ENCODE data around the gene RGS6.
A peak's percentile ranks its signal among the peaks of the same experiment; 100 is the strongest.

Gene RGS6

DNA sequence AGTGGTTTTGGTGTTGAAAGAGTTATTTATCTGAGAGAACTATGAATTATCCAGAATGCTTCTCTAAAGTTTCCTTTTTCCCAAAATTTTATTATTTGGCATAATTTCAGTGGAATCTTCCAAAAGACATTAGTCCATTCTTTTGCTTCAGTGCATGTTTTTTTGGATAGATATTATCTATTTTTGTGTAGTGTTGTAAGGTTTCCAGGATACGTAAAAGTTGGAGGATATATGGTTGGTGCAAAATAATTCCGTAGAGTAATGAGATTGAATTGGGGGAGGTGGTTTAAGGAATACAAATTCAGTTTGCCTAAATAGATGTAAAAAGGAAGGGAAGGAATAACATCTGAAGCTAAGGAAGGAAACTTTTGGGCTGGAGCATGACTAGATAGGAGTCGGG is 186.6 kb downstream of the RGS6 start:
- no peaks in the 10 kb centered on the region for H3K36me3 ChIP-seq (ENCODE audit: control insufficient read depth in 4 of 4, insufficient read depth in 4 of 4, low read length in 3 of 4)
- ChIA-PET CTCF (no interaction called here), POLR2A (no interaction called here)
- H3K9me3 ChIP-seq (ENCODE audit: control extremely low read depth in 1 of 5, control insufficient read depth in 4 of 5, insufficient read depth in 2 of 5, low read depth in 1 of 5, low read length in 4 of 5): no peaks in the 10 kb centered on the region
- WGBS (ENCODE audit: insufficient coverage): 100% methylated on average over 2 of the region's 3 CpGs
- no peak overlapping the region for H3K27ac ChIP-seq (ENCODE audit: insufficient read depth in 1 of 2, low read depth in 1 of 2, low read length in 2 of 2, poor library complexity in 1 of 2, severe bottlenecking in 2 of 2)
- no peak for DNase-seq
- no peaks in the 10 kb centered on the region for H3K27me3 ChIP-seq (replicated peaks in 2 of 5; ENCODE audit: control insufficient read depth in 4 of 5, insufficient read depth in 5 of 5, low read length in 4 of 5)
- H3K4me1 ChIP-seq (ENCODE audit: control extremely low read depth in 1 of 4, control insufficient read depth in 4 of 4, insufficient read depth in 4 of 4, low read length in 3 of 4): peaks cover 0 to 3% (median 1%) of the 10 kb centered on the region in 4 experiments
- no peak overlapping the region for H3K4me3 ChIP-seq (ENCODE audit: control insufficient read depth in 1 of 7, extremely low read depth in 1 of 7, insufficient read depth in 4 of 7, low read depth in 2 of 7, low read length in 6 of 7)

GRCh38 chr14:72120315-72120714 is 188.1 kb downstream of the RGS6 start:
- Histone ChIP-seq H3K4me3 (ENCODE audit: control insufficient read depth in 1 of 7, extremely low read depth in 1 of 7, insufficient read depth in 4 of 7, low read depth in 2 of 7, low read length in 6 of 7) (no peak overlapping the region), H3K9me3 (ENCODE audit: control extremely low read depth in 1 of 5, control insufficient read depth in 4 of 5, insufficient read depth in 2 of 5, low read depth in 1 of 5, low read length in 4 of 5) (peaks cover 0 to 4% (median 2%) of the 10 kb centered on the region in 5 experiments), H3K36me3 (ENCODE audit: control insufficient read depth in 4 of 4, insufficient read depth in 4 of 4, low read length in 3 of 4) (no peaks in the 10 kb centered on the region), H3K4me1 (ENCODE audit: control extremely low read depth in 1 of 4, control insufficient read depth in 4 of 4, insufficient read depth in 4 of 4, low read length in 3 of 4) (peaks cover 0 to 11% (median 3%) of the 10 kb centered on the region in 4 experiments), H3K27ac (ENCODE audit: insufficient read depth in 1 of 2, low read depth in 1 of 2, low read length in 2 of 2, poor library complexity in 1 of 2, severe bottlenecking in 2 of 2) (no peak overlapping the region), H3K27me3 (replicated peaks in 2 of 5; ENCODE audit: control insufficient read depth in 4 of 5, insufficient read depth in 5 of 5, low read length in 4 of 5) (no peaks in the 10 kb centered on the region)
- no peak for DNase-seq
- POLR2A ChIA-PET: no interaction called here
- 100% methylated on average over 1 of the region's 3 CpGs for WGBS (ENCODE audit: insufficient coverage)
- CTCF ChIA-PET: no interaction called here

- peaks cover 5 to 21% (median 10%) of the 10 kb centered on the region in 4 experiments for H3K4me1 ChIP-seq (ENCODE audit: control extremely low read depth in 1 of 4, control insufficient read depth in 4 of 4, insufficient read depth in 4 of 4, low read length in 3 of 4)
- H3K36me3 ChIP-seq (ENCODE audit: control insufficient read depth in 4 of 4, insufficient read depth in 4 of 4, low read length in 3 of 4): no peaks in the 10 kb centered on the region
- H3K9me3 ChIP-seq (ENCODE audit: control extremely low read depth in 1 of 5, control insufficient read depth in 4 of 5, insufficient read depth in 2 of 5, low read depth in 1 of 5, low read length in 4 of 5): peaks cover 0 to 8% (median 7%) of the 10 kb centered on the region in 5 experiments
- H3K27me3 ChIP-seq (replicated peaks in 2 of 5; ENCODE audit: control insufficient read depth in 4 of 5, insufficient read depth in 5 of 5, low read length in 4 of 5): no peaks in the 10 kb centered on the region
- ChIA-PET CTCF (interaction anchor here (3.1 kb wide), 1 partner anchor 20 kb away, joined by 12 read pairs; no protein-coding TSS in a partner anchor), POLR2A (interaction anchor here (1.0 kb wide), 1 partner anchor 13 kb away, joined by 3 read pairs; no protein-coding TSS in a partner anchor)
- H3K27ac ChIP-seq (ENCODE audit: insufficient read depth in 1 of 2, low read depth in 1 of 2, low read length in 2 of 2, poor library complexity in 1 of 2, severe bottlenecking in 2 of 2): no peak overlapping the region
- peak overlapping the region in 1 of 7 experiments; percentile 24 for H3K4me3 ChIP-seq (ENCODE audit: control insufficient read depth in 1 of 7, extremely low read depth in 1 of 7, insufficient read depth in 4 of 7, low read depth in 2 of 7, low read length in 6 of 7)
- 50% methylated on average over 1 of the region's 3 CpGs for WGBS (ENCODE audit: insufficient coverage)
- no peak for DNase-seq
Measured at GRCh38 chr14:72123755-72124154, 191.5 kb downstream of the RGS6 start.

- CTCF ChIA-PET: interaction anchor here (0.6 to 3.1 kb wide), 2 partner anchors 20 to 1621 kb away, joined by 3 to 12 read pairs; no protein-coding TSS in a partner anchor
- peak in 1 of 3 donors; percentile 13 for DNase-seq
- Histone ChIP-seq H3K36me3 (ENCODE audit: control insufficient read depth in 4 of 4, insufficient read depth in 4 of 4, low read length in 3 of 4) (no peaks in the 10 kb centered on the region), H3K27me3 (replicated peaks in 2 of 5; ENCODE audit: control insufficient read depth in 4 of 5, insufficient read depth in 5 of 5, low read length in 4 of 5) (no peaks in the 10 kb centered on the region), H3K4me3 (ENCODE audit: control insufficient read depth in 1 of 7, extremely low read depth in 1 of 7, insufficient read depth in 4 of 7, low read depth in 2 of 7, low read length in 6 of 7) (peak overlapping the region in 2 of 7 experiments; percentile 11 to 24), H3K4me1 (ENCODE audit: control extremely low read depth in 1 of 4, control insufficient read depth in 4 of 4, insufficient read depth in 4 of 4, low read length in 3 of 4) (peaks cover 8 to 25% (median 12%) of the 10 kb centered on the region in 4 experiments), H3K27ac (ENCODE audit: insufficient read depth in 1 of 2, low read depth in 1 of 2, low read length in 2 of 2, poor library complexity in 1 of 2, severe bottlenecking in 2 of 2) (no peak overlapping the region), H3K9me3 (ENCODE audit: control extremely low read depth in 1 of 5, control insufficient read depth in 4 of 5, insufficient read depth in 2 of 5, low read depth in 1 of 5, low read length in 4 of 5) (peaks cover 0 to 8% (median 7%) of the 10 kb centered on the region in 5 experiments)
- POLR2A ChIA-PET: interaction anchor here (1.0 kb wide), 1 partner anchor 13 kb away, joined by 3 read pairs; no protein-coding TSS in a partner anchor
- WGBS (ENCODE audit: insufficient coverage): 40% methylated on average over 1 of the region's 4 CpGs
Measured at GRCh38 chr14:72124171-72124570, 191.9 kb downstream of the RGS6 start.

DNA sequence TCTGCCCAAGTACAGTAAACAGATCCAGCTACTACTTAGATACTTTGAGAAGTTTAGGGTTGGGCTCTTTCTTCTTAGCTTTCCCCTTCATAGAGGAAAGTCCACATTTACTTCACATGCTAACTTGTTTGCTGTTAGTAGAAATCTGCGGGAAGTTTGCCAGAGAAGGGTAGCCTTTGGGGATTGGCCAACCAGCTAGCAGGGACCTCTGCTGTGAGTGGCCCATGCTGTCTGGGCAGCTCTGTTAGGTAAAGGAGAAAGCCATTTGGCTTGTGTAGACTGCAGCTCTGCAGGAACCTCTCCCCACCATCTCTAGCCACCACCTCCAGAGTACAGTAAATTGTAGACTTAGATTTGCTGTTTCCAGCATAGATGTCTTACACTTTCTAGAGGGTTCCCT is 193.9 kb downstream of the RGS6 start:
- H3K27ac ChIP-seq (ENCODE audit: insufficient read depth in 1 of 2, low read depth in 1 of 2, low read length in 2 of 2, poor library complexity in 1 of 2, severe bottlenecking in 2 of 2): no peak overlapping the region
- no peaks in the 10 kb centered on the region for H3K27me3 ChIP-seq (replicated peaks in 2 of 5; ENCODE audit: control insufficient read depth in 4 of 5, insufficient read depth in 5 of 5, low read length in 4 of 5)
- peaks cover 0 to 8% (median 7%) of the 10 kb centered on the region in 5 experiments for H3K9me3 ChIP-seq (ENCODE audit: control extremely low read depth in 1 of 5, control insufficient read depth in 4 of 5, insufficient read depth in 2 of 5, low read depth in 1 of 5, low read length in 4 of 5)
- no peaks in the 10 kb centered on the region for H3K36me3 ChIP-seq (ENCODE audit: control insufficient read depth in 4 of 4, insufficient read depth in 4 of 4, low read length in 3 of 4)
- CTCF ChIA-PET: interaction anchor here (0.6 kb wide), 1 partner anchor 22 kb away, joined by 3 read pairs; no protein-coding TSS in a partner anchor
- no CpG with 5 or more reads among the region's 1 CpG for WGBS (ENCODE audit: insufficient coverage)
- peaks cover 10 to 32% (median 17%) of the 10 kb centered on the region in 4 experiments for H3K4me1 ChIP-seq (ENCODE audit: control extremely low read depth in 1 of 4, control insufficient read depth in 4 of 4, insufficient read depth in 4 of 4, low read length in 3 of 4)
- no peak overlapping the region for H3K4me3 ChIP-seq (ENCODE audit: control insufficient read depth in 1 of 7, extremely low read depth in 1 of 7, insufficient read depth in 4 of 7, low read depth in 2 of 7, low read length in 6 of 7)
- no peak for DNase-seq
- POLR2A ChIA-PET: no interaction called here

GRCh38 chr14:72126561-72126960 is 194.3 kb downstream of the RGS6 start:
- no peaks in the 10 kb centered on the region for H3K27me3 ChIP-seq (replicated peaks in 2 of 5; ENCODE audit: control insufficient read depth in 4 of 5, insufficient read depth in 5 of 5, low read length in 4 of 5)
- H3K27ac ChIP-seq (ENCODE audit: insufficient read depth in 1 of 2, low read depth in 1 of 2, low read length in 2 of 2, poor library complexity in 1 of 2, severe bottlenecking in 2 of 2): no peak overlapping the region
- peaks cover 10 to 32% (median 17%) of the 10 kb centered on the region in 4 experiments for H3K4me1 ChIP-seq (ENCODE audit: control extremely low read depth in 1 of 4, control insufficient read depth in 4 of 4, insufficient read depth in 4 of 4, low read length in 3 of 4)
- H3K36me3 ChIP-seq (ENCODE audit: control insufficient read depth in 4 of 4, insufficient read depth in 4 of 4, low read length in 3 of 4): no peaks in the 10 kb centered on the region
- no CpG with 5 or more reads among the region's 2 CpGs for WGBS (ENCODE audit: insufficient coverage)
- no peak overlapping the region for H3K4me3 ChIP-seq (ENCODE audit: control insufficient read depth in 1 of 7, extremely low read depth in 1 of 7, insufficient read depth in 4 of 7, low read depth in 2 of 7, low read length in 6 of 7)
- DNase-seq: no peak
- ChIA-PET POLR2A (no interaction called here), CTCF (interaction anchor here (0.6 kb wide), 1 partner anchor 22 kb away, joined by 3 read pairs; no protein-coding TSS in a partner anchor)
- H3K9me3 ChIP-seq (ENCODE audit: control extremely low read depth in 1 of 5, control insufficient read depth in 4 of 5, insufficient read depth in 2 of 5, low read depth in 1 of 5, low read length in 4 of 5): peaks cover 0 to 8% (median 7%) of the 10 kb centered on the region in 5 experiments

- Histone ChIP-seq H3K36me3 (ENCODE audit: control insufficient read depth in 4 of 4, insufficient read depth in 4 of 4, low read length in 3 of 4) (no peaks in the 10 kb centered on the region), H3K27me3 (replicated peaks in 2 of 5; ENCODE audit: control insufficient read depth in 4 of 5, insufficient read depth in 5 of 5, low read length in 4 of 5) (no peaks in the 10 kb centered on the region), H3K9me3 (ENCODE audit: control extremely low read depth in 1 of 5, control insufficient read depth in 4 of 5, insufficient read depth in 2 of 5, low read depth in 1 of 5, low read length in 4 of 5) (peaks cover 0 to 8% (median 7%) of the 10 kb centered on the region in 5 experiments), H3K4me3 (ENCODE audit: control insufficient read depth in 1 of 7, extremely low read depth in 1 of 7, insufficient read depth in 4 of 7, low read depth in 2 of 7, low read length in 6 of 7) (peak overlapping the region in 5 of 7 experiments; percentile 1 to 34 (median 25)), H3K27ac (ENCODE audit: insufficient read depth in 1 of 2, low read depth in 1 of 2, low read length in 2 of 2, poor library complexity in 1 of 2, severe bottlenecking in 2 of 2) (no peak overlapping the region), H3K4me1 (ENCODE audit: control extremely low read depth in 1 of 4, control insufficient read depth in 4 of 4, insufficient read depth in 4 of 4, low read length in 3 of 4) (peaks cover 10 to 32% (median 17%) of the 10 kb centered on the region in 4 experiments)
- WGBS (ENCODE audit: insufficient coverage): 0% methylated on average over 9 of the region's 11 CpGs
- CTCF ChIA-PET: no interaction called here
- POLR2A ChIA-PET: no interaction called here
- peak; percentile 40 to 84 (median 59) for DNase-seq
Measured at GRCh38 chr14:72128629-72129028, 196.4 kb downstream of the RGS6 start.
